BE2C (cell line): ENCODE results near the gene DAPK1.

Experiments
- DNase-seq: peaks from one replicate; pipeline ENCODE4 v3.0.0-alpha.2; 2020
- H3K27me3 ChIP-seq: fragments of 250-450 bp; sonication (Bioruptor Pico); 2 replicates; pipeline ENCODE4 v1.5.1; 2020; ENCODE audit warnings: mild to moderate bottlenecking
- H3K36me3 ChIP-seq: fragments of 250-450 bp; sonication (Bioruptor Pico); 2 replicates; pipeline ENCODE4 v1.5.1; 2020; ENCODE audit warnings: mild to moderate bottlenecking
- H3K4me1 ChIP-seq: fragments of 250-450 bp; sonication (Bioruptor Pico); 2 replicates; pipeline ENCODE4 v1.5.1; 2020
- H3K4me3 ChIP-seq: 2 replicates; pipeline ENCODE4 v1.5.1; 2011; ENCODE audit warnings: low read depth, low read length
- H3K9me3 ChIP-seq: fragments of 250-450 bp; sonication (Bioruptor Pico); 2 replicates; pipeline ENCODE4 v1.5.1; 2020
- CTCF ChIP-seq: IDR thresholded peaks from 2 replicates; pipeline ENCODE4 v1.5.1; 2012; ENCODE audit warnings: mild to moderate bottlenecking, low read depth, low read length

DAPK1 gene

DNA sequence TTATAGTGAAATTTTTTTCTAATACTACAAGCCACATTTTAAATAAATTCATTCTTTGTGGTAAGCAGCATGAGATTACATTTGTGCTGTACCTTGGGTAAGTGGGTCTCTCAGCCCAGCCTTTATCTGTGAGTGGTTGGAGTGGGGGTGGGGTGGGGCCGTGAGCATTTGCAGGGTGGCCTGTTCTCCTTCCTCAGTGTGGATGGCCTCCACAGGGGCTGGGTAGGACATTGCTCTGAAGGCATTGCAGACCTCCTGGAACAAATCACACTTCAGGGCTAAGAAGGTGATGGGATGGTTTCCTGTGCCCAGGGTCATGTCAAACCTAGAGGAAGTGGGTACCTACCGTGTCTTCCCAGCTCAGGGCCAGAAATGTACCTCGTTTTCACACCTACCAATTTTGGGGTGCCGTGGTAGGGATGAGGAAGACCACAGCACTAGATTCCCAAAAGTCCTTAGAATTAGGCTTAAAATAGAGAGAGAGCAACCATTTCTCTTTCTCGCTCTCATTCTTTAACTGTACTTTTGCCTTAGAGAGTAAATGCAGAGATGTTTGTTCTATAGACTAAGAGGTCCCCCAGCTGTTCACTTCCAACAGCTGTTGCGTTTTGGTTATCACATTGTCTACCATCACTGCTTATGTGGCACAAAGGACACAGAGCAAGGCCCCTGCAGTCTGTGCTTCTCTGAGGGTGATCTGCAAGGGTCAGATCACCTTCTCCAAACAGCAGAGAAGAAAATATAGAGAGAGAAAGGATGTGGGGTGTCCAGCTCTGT is 144.9 kb downstream of the DAPK1 start:
- Histone ChIP-seq H3K36me3 (no peaks in the 10 kb centered on the region; the same call in none of the 2 replicates), H3K4me3 (no peak overlapping the region), H3K9me3 (no peaks in the 10 kb centered on the region), H3K4me1 (peaks cover 32% of the 10 kb centered on the region), H3K27me3 (no peaks in the 10 kb centered on the region)
- TF ChIP-seq CTCF = no peak
- DNase-seq = no peak

- H3K9me3 ChIP-seq = no peaks in the 10 kb centered on the region
- no peak for DNase-seq
- TF ChIP-seq CTCF = no peak
- H3K4me3 ChIP-seq = no peak overlapping the region
- peaks cover 32% of the 10 kb centered on the region for H3K4me1 ChIP-seq
- H3K27me3 ChIP-seq = no peaks in the 10 kb centered on the region
- no peaks in the 10 kb centered on the region; the same call in none of the 2 replicates for H3K36me3 ChIP-seq
These were observed 145.5 kb downstream of the DAPK1 start for GRCh38 chr9:87643107-87643650.

GRCh38 chr9:87643778-87644570 is 146.3 kb downstream of the DAPK1 start:
- Histone ChIP-seq H3K4me3 (no peak overlapping the region), H3K4me1 (peaks cover 27% of the 10 kb centered on the region), H3K9me3 (no peaks in the 10 kb centered on the region), H3K36me3 (no peaks in the 10 kb centered on the region; the same call in none of the 2 replicates), H3K27me3 (no peaks in the 10 kb centered on the region)
- no peak for TF ChIP-seq CTCF
- no peak for DNase-seq

DNA sequence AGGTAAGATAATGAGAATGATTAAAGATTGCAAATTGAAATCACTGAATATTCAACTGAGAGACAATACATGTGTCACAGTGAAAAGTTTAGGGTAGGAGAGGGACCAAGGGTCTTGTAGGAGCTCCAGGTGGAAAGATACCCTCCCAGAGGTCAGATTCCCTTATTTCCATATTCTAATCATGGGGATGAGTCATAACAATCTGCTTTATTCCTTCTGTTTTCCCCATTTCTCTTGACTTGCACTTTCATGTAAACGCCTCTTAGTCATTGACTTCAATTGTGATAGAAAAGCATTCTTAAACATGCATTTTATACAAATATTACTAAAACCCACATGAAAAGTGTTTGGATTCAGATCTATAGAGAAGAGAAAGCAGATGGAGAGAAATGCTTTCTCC is 147.0 kb downstream of the DAPK1 start:
- no peak for DNase-seq
- no peak for TF ChIP-seq CTCF
- H3K4me3 ChIP-seq = no peak overlapping the region
- H3K4me1 ChIP-seq = peaks cover 21% of the 10 kb centered on the region
- H3K27me3 ChIP-seq = no peaks in the 10 kb centered on the region
- no peaks in the 10 kb centered on the region for H3K9me3 ChIP-seq
- no peaks in the 10 kb centered on the region; the same call in none of the 2 replicates for H3K36me3 ChIP-seq

DNA sequence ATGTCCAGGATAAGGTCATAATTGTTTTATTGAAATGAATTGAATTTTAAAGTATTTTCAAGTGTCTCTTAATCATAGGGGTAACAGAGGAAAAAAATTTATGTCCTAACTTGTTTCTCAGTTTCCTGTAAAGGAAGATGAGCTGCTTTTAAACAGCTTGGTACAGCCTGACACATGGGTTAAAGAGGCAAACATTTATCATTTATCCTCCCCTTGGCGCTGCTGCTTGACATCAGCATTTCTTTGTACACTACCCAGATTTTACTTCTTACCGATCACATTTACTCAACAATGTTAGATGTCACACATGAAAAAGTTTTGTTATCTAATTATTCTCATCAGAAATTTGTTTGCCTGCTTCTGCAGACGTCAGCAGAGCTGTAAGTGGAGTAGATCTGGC is 148.9 kb downstream of the DAPK1 start:
- H3K36me3 ChIP-seq = peaks cover 3% of the 10 kb centered on the region
- H3K4me1 ChIP-seq = peaks cover 13% of the 10 kb centered on the region
- no peak overlapping the region for H3K4me3 ChIP-seq
- DNase-seq = no peak
- TF ChIP-seq CTCF = no peak
- no peaks in the 10 kb centered on the region for H3K9me3 ChIP-seq
- no peaks in the 10 kb centered on the region for H3K27me3 ChIP-seq
